HG03066 (cell line): ENCODE measurements around the gene PPFIBP1.

Experiments used
- ATAC-seq: cut with Tn5 transposase; IDR thresholded peaks from one replicate; pipeline ENCODE4 v1.9.1; 2021; ENCODE audit warnings: low read depth; ENCODE audit not compliant: unreplicated experiment

The PPFIBP1 gene

GRCh38 chr12:27523642-27524493 is at the start of gene PPFIBP1:
PPFIBP1 (plus strand) TSS chr12:27524206; CDS start chr12:27633397, 109,191 bp downstream.
- peak; percentile 92 for ATAC-seq

- ATAC-seq: no peak
Observed at GRCh38 chr12:27474344-27474743, 49.7 kb upstream of the PPFIBP1 start.

GRCh38 chr12:27477049-27477448 is 47.0 kb upstream of the PPFIBP1 start:
- no peak for ATAC-seq

GRCh38 chr12:27478949-27479348 is 45.1 kb upstream of the PPFIBP1 start:
- no peak for ATAC-seq

GRCh38 chr12:27480016-27480415 is 44.0 kb upstream of the PPFIBP1 start:
- ATAC-seq: no peak

GRCh38 chr12:27486961-27487360 is 37.0 kb upstream of the PPFIBP1 start:
- no peak for ATAC-seq

GRCh38 chr12:27488479-27488878 is 35.5 kb upstream of the PPFIBP1 start:
- no peak for ATAC-seq

- ATAC-seq: no peak
Observed at GRCh38 chr12:27491226-27491625, 32.8 kb upstream of the PPFIBP1 start.

GRCh38 chr12:27493260-27493940 is 30.6 kb upstream of the PPFIBP1 start:
- no peak for ATAC-seq

GRCh38 chr12:27497446-27497845 is 26.6 kb upstream of the PPFIBP1 start:
- no peak for ATAC-seq

- no peak for ATAC-seq
Observed at GRCh38 chr12:27498149-27498548, 25.9 kb upstream of the PPFIBP1 start.

- ATAC-seq: no peak
Observed at GRCh38 chr12:27498761-27499160, 25.2 kb upstream of the PPFIBP1 start.

- no peak for ATAC-seq
Observed at GRCh38 chr12:27499377-27499776, 24.6 kb upstream of the PPFIBP1 start.

GRCh38 chr12:27500546-27500945 is 23.5 kb upstream of the PPFIBP1 start:
- no peak for ATAC-seq

GRCh38 chr12:27502021-27502435 is 22.0 kb upstream of the PPFIBP1 start:
- ATAC-seq: no peak

GRCh38 chr12:27504507-27504906 is 19.5 kb upstream of the PPFIBP1 start:
- ATAC-seq: no peak

- ATAC-seq: no peak
Observed at GRCh38 chr12:27505109-27505508, 18.9 kb upstream of the PPFIBP1 start.

- no peak for ATAC-seq
Observed at GRCh38 chr12:27505761-27506160, 18.2 kb upstream of the PPFIBP1 start.

- ATAC-seq: no peak
Observed at GRCh38 chr12:27506645-27507189, 17.3 kb upstream of the PPFIBP1 start.

- ATAC-seq: no peak
Observed at GRCh38 chr12:27508736-27509431, 15.1 kb upstream of the PPFIBP1 start.
